H1 (cell line): ENCODE data around the gene PGPEP1. TPM values are rescaled to one million over a fixed set of nuclear protein-coding genes. Genes with fewer than 3 reads are reported as not detected.

ENCODE experiments used
- BCL11A ChIP-seq, 2 experiments: IDR thresholded peaks; one replicate each; pipeline ENCODE4 v1.6.1; 2011; ENCODE audit warnings: low read depth in 2 of 2, low read length in 2 of 2, mild to moderate bottlenecking in 2 of 2
- CBX5 ChIP-seq: fragments of 300-800, 300-1000 bp; sonication (generic); IDR thresholded peaks from 2 replicates; pipeline ENCODE4 v1.7.1; 2016; ENCODE audit warnings: antibody characterized with exemption, low read length, low read depth
- CBX8 ChIP-seq: fragments of 300-800, 300-1000 bp; sonication (generic); IDR thresholded peaks from 2 replicates; pipeline ENCODE4 v1.7.1; 2016; ENCODE audit warnings: low read depth, low read length, borderline replicate concordance
- GTF2F1 ChIP-seq: IDR thresholded peaks from 2 replicates; pipeline ENCODE4 v1.6.1; 2012; ENCODE audit warnings: low read depth, low read length, improper control_type of control experiment, borderline replicate concordance
- HDAC6 ChIP-seq: IDR thresholded peaks from one replicate; pipeline ENCODE4 v1.7.1; 2012; ENCODE audit warnings: low read depth, mild to moderate bottlenecking, inconsistent platforms, low read length, moderate library complexity
- MAFK ChIP-seq: IDR thresholded peaks from 2 replicates; pipeline ENCODE4 v1.6.1; 2012; ENCODE audit warnings: low read depth, mild to moderate bottlenecking, improper control_type of control experiment, low read length
- NRF1 ChIP-seq: IDR thresholded peaks from 2 replicates; pipeline ENCODE4 v1.6.1; 2011; ENCODE audit warnings: mild to moderate bottlenecking, low read depth, low read length, improper control_type of control experiment
- PHF8 ChIP-seq: fragments of 200-600 bp; sonication (generic); conservative IDR thresholded peaks from 2 replicates; pipeline ENCODE4 v1.7.1; 2012; ENCODE audit warnings: low read depth, mild to moderate bottlenecking, inconsistent platforms, low read length, moderate library complexity
- POLR2AphosphoS5 ChIP-seq: IDR thresholded peaks from 2 replicates; pipeline ENCODE4 v1.6.1; 2011; ENCODE audit warnings: low read depth, low read length
- POU5F1 ChIP-seq: IDR thresholded peaks from 2 replicates; pipeline ENCODE4 v1.6.1; 2011; ENCODE audit warnings: low read depth, mild to moderate bottlenecking, low read length, moderate library complexity
- RAD21 ChIP-seq, 2 experiments: IDR thresholded peaks in 1 of 2; conservative IDR thresholded peaks in 1 of 2; 2 replicates each; pipeline ENCODE4 v1.6.1; 2011; ENCODE audit warnings: low read depth in 2 of 2, low read length in 2 of 2, improper control_type of control experiment in 1 of 2, inconsistent platforms in 1 of 2, mild to moderate bottlenecking in 1 of 2, moderate library complexity in 1 of 2
- RFX5 ChIP-seq: IDR thresholded peaks from 2 replicates; pipeline ENCODE4 v1.6.1; 2011; ENCODE audit warnings: low read depth, low read length, improper control_type of control experiment, borderline replicate concordance
- SP4 ChIP-seq: IDR thresholded peaks from 2 replicates; pipeline ENCODE4 v1.6.1; 2012; ENCODE audit warnings: low read length, inconsistent platforms
- SRF ChIP-seq: IDR thresholded peaks from 2 replicates; pipeline ENCODE4 v1.6.1; 2011; ENCODE audit warnings: mild to moderate bottlenecking, low read depth, low read length, moderate library complexity
- SUZ12 ChIP-seq: fragments of 200-600 bp; sonication (generic); IDR thresholded peaks from 2 replicates; pipeline ENCODE4 v1.6.1; 2012; ENCODE audit warnings: mild to moderate bottlenecking, inconsistent platforms, low read length, moderate library complexity, mixed read lengths
- TCF12 ChIP-seq: IDR thresholded peaks from 2 replicates; pipeline ENCODE4 v1.6.1; 2011; ENCODE audit warnings: low read depth, mild to moderate bottlenecking, low read length
- polyA plus RNA-seq, 7 experiments: library from polyadenylated mRNA; depleted of rRNA in 3 of 7; stranded (reverse) in 5 of 7; unstranded in 2 of 7; fragments of >200 nt in 5 of 7; fragments of 200-250 nt in 2 of 7; gene quantifications; 1 replicate in 5 of 7; 2 replicates in 1 of 7; 4 replicates in 1 of 7; pipeline versions ENCODE4 v1.2.1 to v1.2.3, GENCODE V29; 2011 to 2013; ENCODE audit warnings: missing spikeins in 2 of 7, mixed read lengths in 2 of 7
- total RNA-seq: library from RNA; stranded (reverse); fragmentation: NEBNext Ultra II Directional; extraction: Animal tissue kit (Norgen Biotek cat#: 25700); gene quantifications from 2 replicates; pipeline ENCODE4 v1.2.1, GENCODE V29; 2021
- TF ChIP-seq, protein P1 (sequence below), 3 experiments: IDR thresholded peaks; 1 replicate in 2 of 3; 2 replicates in 1 of 3; pipeline versions ENCODE4 v1.5.1 to v1.6.1; 2011; ENCODE audit warnings: low read length in 3 of 3, mild to moderate bottlenecking in 3 of 3, inconsistent platforms in 2 of 3, low read depth in 1 of 3, moderate library complexity in 1 of 3; ENCODE audit not compliant: insufficient read depth in 1 of 3; ENCODE audit errors: control extremely low read depth in 1 of 3
- TF ChIP-seq, protein P2 (sequence below): IDR thresholded peaks from 2 replicates; pipeline ENCODE4 v1.6.1; 2012; ENCODE audit warnings: inconsistent platforms
- TF ChIP-seq, protein P3 (sequence below): IDR thresholded peaks from 2 replicates; pipeline ENCODE4 v1.6.1; 2012; ENCODE audit warnings: low read length, inconsistent platforms

The PGPEP1 gene
- total and polyA plus RNA-seq, 2 of the 8 experiments (the other 6 are each of a cell fraction or from before 2014, with no cell fraction given) = 17.0 to 33.4 TPM

DNA sequence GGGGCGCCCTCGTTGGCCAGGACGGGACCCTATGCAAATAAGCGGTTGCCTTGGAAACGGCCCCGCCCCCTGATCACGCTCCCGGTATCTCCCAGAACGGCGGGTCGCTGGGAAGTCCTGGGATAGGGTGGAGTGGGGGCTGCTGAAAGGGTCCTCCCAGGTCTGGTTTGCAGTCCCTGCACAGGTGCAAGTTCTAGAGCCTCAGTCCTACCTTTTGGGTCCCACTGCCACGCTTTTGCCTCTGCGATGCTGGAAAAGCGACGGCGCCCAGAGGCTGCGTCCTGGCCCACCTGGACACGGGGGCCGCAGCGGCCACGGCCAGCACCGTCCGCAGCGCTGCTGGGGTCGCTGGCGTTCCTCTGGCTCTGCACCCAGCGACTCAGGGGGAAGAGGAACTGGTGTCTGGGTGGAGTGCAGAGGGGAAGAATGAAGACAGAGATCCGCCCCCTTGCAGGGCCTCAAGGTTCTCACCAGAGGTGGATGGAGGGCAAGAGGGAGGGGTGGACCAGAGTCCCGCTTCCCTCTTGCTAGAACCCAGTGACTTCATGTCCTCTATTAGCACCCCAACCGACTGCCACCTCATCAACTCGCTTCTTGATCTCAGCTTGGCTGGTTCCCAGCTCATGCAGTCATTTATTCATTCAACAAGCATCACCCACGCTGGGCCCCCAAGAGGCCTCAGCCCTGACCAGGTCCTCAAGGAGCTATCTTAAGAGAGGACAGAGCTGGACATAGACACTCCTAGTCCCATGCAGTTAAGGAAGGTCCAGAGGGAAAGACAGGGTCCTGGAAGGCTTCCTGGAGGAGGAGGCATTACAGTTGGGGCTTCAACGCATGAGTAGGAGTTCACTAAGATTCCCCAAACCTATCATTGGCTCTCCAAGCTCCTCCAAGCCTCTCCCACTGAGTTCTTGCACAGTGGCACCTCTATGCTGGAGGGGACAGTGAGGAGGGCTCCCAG, 57.1 kb downstream of the PGPEP1 start, which contains the start of gene LRRC25 (continued):
- TF ChIP-seq, protein P1, sequence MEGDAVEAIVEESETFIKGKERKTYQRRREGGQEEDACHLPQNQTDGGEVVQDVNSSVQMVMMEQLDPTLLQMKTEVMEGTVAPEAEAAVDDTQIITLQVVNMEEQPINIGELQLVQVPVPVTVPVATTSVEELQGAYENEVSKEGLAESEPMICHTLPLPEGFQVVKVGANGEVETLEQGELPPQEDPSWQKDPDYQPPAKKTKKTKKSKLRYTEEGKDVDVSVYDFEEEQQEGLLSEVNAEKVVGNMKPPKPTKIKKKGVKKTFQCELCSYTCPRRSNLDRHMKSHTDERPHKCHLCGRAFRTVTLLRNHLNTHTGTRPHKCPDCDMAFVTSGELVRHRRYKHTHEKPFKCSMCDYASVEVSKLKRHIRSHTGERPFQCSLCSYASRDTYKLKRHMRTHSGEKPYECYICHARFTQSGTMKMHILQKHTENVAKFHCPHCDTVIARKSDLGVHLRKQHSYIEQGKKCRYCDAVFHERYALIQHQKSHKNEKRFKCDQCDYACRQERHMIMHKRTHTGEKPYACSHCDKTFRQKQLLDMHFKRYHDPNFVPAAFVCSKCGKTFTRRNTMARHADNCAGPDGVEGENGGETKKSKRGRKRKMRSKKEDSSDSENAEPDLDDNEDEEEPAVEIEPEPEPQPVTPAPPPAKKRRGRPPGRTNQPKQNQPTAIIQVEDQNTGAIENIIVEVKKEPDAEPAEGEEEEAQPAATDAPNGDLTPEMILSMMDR (IDR thresholded peaks at IDR 0.05; ENCODE audit: control extremely low read depth in 1 of 3, insufficient read depth in 1 of 3, low read depth in 1 of 3, low read length in 3 of 3) = no peak
- TF ChIP-seq SUZ12 (no peak), SP4 (no peak), CBX5 (no peak), MAFK (no peak), POU5F1 (no peak), PHF8 (no peak), RFX5 (no peak), SRF (no peak), NRF1 (no peak), BCL11A (IDR thresholded peaks at IDR 0.05; ENCODE audit: low read depth in 2 of 2, low read length in 2 of 2) (no peak), GTF2F1 (no peak), RAD21 (IDR thresholded peaks at IDR 0.05 in 1 of 2, conservative IDR thresholded peaks at IDR 0.05 in 1 of 2; ENCODE audit: low read depth in 2 of 2, low read length in 2 of 2) (no peak), CBX8 (no peak), POLR2AphosphoS5 (no peak), TCF12 (no peak), HDAC6 (no peak)
- TF ChIP-seq, protein P2, sequence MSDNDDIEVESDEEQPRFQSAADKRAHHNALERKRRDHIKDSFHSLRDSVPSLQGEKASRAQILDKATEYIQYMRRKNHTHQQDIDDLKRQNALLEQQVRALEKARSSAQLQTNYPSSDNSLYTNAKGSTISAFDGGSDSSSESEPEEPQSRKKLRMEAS = no peak
- TF ChIP-seq, protein P3, sequence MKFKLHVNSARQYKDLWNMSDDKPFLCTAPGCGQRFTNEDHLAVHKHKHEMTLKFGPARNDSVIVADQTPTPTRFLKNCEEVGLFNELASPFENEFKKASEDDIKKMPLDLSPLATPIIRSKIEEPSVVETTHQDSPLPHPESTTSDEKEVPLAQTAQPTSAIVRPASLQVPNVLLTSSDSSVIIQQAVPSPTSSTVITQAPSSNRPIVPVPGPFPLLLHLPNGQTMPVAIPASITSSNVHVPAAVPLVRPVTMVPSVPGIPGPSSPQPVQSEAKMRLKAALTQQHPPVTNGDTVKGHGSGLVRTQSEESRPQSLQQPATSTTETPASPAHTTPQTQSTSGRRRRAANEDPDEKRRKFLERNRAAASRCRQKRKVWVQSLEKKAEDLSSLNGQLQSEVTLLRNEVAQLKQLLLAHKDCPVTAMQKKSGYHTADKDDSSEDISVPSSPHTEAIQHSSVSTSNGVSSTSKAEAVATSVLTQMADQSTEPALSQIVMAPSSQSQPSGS = no peak
